ENCODE results near the gene CHMP4A. TPM values are rescaled to one million over a fixed set of nuclear protein-coding genes. Genes with fewer than 3 reads are reported as not detected.

Gene CHMP4A
- total RNA-seq, 1 experiment from 2014 or later, result 31.2 TPM

DNA sequence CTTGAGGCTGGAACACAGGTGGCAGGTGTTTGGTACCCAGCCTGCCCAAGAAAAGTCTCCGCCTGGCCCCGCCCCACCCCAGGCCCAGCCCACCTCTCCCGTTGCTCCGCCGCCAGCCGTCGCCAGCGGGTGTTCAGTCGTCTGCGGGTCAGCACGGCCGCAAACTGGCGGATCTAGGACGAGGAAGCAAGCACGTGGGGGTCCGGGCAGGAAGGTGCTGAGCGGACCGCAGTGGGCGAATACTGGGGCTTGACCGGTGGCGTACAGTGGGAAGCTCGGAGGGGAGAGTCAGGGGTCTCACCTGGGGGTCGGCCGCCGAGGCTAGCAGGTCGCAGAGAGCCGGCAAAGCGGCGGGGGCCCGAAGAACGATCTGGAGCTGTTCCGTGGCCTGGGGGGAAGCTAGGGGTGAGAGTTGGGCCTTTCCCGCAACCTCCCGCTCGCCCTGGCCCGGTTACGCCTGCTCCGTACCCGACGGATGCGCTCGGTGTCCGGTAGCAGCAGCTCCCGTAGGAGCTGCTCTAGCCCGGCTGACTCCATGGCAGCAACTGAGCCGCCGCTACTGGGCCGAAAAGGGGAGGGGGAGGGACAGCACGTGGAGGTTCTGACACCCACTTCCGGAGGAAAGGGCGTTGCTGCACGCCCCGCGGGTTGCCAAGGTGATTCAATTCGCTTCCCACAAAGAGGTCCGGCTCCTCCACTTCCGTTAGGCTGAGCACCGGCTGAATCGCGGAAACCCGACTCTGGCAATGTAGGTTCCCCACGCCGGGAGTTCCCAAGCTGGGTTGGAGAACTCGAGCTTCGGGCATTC is 24.8 kb downstream of the CHMP4A start, which contains the start of gene IPO4:
IPO4 (minus strand) TSS at position 566 of the 808 bp plus-strand sequence; CDS start at position 537, 29 bp downstream.
- POLR2A ChIA-PET (ENCODE audit: unreplicated experiment), result interaction anchor here (1.4 kb wide), 1 partner anchor 54 kb away, joined by 8 read pairs; the partner anchor contains the start of gene TINF2
- H3K9me2 ChIP-seq (ENCODE audit: insufficient read depth), result no peaks in the 10 kb centered on the region
- TSS peak; percentile 76 for BruUV-seq (replicated peaks)
- H3F3A ChIP-seq (ENCODE audit: insufficient read depth, low read depth), result peaks cover 3% of the 10 kb centered on the region; the same call in 1 of the 2 replicates
- TF ChIP-seq, protein P1, sequence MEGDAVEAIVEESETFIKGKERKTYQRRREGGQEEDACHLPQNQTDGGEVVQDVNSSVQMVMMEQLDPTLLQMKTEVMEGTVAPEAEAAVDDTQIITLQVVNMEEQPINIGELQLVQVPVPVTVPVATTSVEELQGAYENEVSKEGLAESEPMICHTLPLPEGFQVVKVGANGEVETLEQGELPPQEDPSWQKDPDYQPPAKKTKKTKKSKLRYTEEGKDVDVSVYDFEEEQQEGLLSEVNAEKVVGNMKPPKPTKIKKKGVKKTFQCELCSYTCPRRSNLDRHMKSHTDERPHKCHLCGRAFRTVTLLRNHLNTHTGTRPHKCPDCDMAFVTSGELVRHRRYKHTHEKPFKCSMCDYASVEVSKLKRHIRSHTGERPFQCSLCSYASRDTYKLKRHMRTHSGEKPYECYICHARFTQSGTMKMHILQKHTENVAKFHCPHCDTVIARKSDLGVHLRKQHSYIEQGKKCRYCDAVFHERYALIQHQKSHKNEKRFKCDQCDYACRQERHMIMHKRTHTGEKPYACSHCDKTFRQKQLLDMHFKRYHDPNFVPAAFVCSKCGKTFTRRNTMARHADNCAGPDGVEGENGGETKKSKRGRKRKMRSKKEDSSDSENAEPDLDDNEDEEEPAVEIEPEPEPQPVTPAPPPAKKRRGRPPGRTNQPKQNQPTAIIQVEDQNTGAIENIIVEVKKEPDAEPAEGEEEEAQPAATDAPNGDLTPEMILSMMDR (conservative IDR thresholded peaks at IDR 0.05), result no peak
- no peak for TF ChIP-seq EZH2 (IDR thresholded peaks at IDR 0.05; ENCODE audit: low read depth)
- H3K79me2 ChIP-seq (ENCODE audit: low read depth), result peaks cover 17% of the 10 kb centered on the region
- peak within 1 kb of the TSS; percentile 61 for H3K27ac ChIP-seq
- peak within 1 kb of the TSS; percentile 88 for H3K4me3 ChIP-seq
- H3K27me3 ChIP-seq (ENCODE audit: insufficient read depth, low read depth), result no peaks in the 10 kb centered on the region
- intact Hi-C loops (cut with micrococcal nuclease; ENCODE audit: unreplicated experiment), result loop anchor here (1.0 kb wide), 1 partner anchor 27 kb away; the partner anchor contains the start of gene IRF9
- CTCF ChIA-PET, result interaction anchor here (0.5 to 0.8 kb wide), 2 partner anchors 27 to 154 kb away, joined by 3 read pairs; partner anchors contain the start of gene IRF9
- H2AFZ ChIP-seq, result peak within 1 kb of the TSS; percentile 77
- peak within 1 kb of the TSS; percentile 93 for H3K4me2 ChIP-seq
- H3K4me1 ChIP-seq (replicated peaks; ENCODE audit: insufficient read depth), result peaks cover 11% of the 10 kb centered on the region
- no peaks in the 10 kb centered on the region for H3K9me3 ChIP-seq (ENCODE audit: insufficient read depth, low read depth)
- DNase-seq, result peak; percentile 86 to 87
- no peaks in the 10 kb centered on the region for H3K36me3 ChIP-seq (ENCODE audit: low read depth)
- no peaks in the 10 kb centered on the region for H4K20me1 ChIP-seq (ENCODE audit: insufficient read depth)

DNA sequence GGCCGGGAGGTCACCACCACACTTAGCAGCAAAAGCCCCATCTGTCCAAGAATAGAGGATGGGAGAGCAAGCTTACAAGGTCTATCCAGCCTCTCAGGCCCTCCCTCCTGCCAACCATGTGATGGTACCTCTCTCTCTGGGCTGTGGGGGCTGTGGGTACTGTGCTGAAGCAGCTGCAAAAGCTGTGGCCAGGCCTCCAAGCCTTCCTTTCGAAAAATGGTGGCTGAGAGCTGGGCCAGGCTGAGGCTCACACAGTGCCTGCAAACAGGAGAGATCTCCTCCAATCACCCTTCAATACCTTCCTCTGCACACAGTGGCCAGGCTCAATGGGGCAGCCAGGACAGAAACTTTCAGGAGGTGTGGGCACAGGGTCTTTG is 25.8 kb downstream of the CHMP4A start:
- Histone ChIP-seq H3K79me2 (ENCODE audit: low read depth) (peaks cover 17% of the 10 kb centered on the region), H3F3A (ENCODE audit: insufficient read depth, low read depth) (peaks cover 3% of the 10 kb centered on the region; the same call in 1 of the 2 replicates), H2AFZ (no peak overlapping the region), H3K4me2 (peak overlapping the region; percentile 93), H3K9me3 (ENCODE audit: insufficient read depth, low read depth) (no peaks in the 10 kb centered on the region), H3K4me3 (peak overlapping the region; percentile 88), H3K27ac (no peak overlapping the region), H3K4me1 (replicated peaks; ENCODE audit: insufficient read depth) (peaks cover 11% of the 10 kb centered on the region), H4K20me1 (ENCODE audit: insufficient read depth) (no peaks in the 10 kb centered on the region), H3K27me3 (ENCODE audit: insufficient read depth, low read depth) (no peaks in the 10 kb centered on the region), H3K36me3 (ENCODE audit: low read depth) (no peaks in the 10 kb centered on the region), H3K9me2 (ENCODE audit: insufficient read depth) (no peaks in the 10 kb centered on the region)
- ChIA-PET POLR2A (ENCODE audit: unreplicated experiment) (no interaction called here), CTCF (no interaction called here)
- no TSS peak for BruUV-seq (replicated peaks)
- intact Hi-C loops (cut with micrococcal nuclease; ENCODE audit: unreplicated experiment), result no loop called here
- TF ChIP-seq, protein P1 (conservative IDR thresholded peaks at IDR 0.05), result no peak
- no peak for TF ChIP-seq EZH2 (IDR thresholded peaks at IDR 0.05; ENCODE audit: low read depth)
- DNase-seq, result no peak

DNA sequence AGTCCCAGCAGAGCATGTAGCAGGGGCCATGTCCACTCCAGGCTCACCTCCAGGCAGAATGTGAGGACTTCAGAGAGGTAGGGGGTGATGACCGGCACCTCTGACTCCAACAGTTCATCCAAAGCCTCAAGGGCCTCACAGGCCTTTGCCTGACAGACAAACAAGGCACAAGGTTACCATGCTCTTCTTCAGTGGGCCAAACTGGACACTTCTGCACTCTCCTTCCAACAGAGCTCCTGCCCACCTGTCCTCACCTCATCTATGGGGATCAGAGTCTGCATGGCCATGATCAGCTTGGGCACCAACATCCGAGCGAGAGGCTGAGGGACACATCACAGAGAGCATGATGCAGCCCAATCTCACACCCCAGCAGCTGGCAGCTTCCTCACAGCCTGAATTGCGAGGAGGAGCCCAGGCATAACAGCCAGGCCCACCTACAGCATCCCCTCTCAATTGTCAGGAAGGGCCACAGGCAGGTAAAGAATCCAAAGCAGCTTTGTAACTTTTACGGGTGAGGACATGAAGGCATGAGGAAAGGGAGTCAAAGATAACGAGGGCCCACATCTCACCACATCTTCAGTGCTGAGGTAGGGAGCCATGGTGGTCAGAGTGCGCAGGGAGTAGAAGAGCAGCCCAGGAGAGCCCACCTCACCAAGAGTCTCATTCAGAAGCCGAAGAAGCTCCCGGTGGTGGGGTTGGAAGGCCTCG is 26.3 kb downstream of the CHMP4A start:
- H4K20me1 ChIP-seq (ENCODE audit: insufficient read depth), result no peaks in the 10 kb centered on the region
- ChIA-PET POLR2A (ENCODE audit: unreplicated experiment) (no interaction called here), CTCF (no interaction called here)
- H3K9me2 ChIP-seq (ENCODE audit: insufficient read depth), result no peaks in the 10 kb centered on the region
- peak overlapping the region; percentile 93; the same call in 1 of the 2 replicates for H3K4me2 ChIP-seq
- H3K9me3 ChIP-seq (ENCODE audit: insufficient read depth, low read depth), result no peaks in the 10 kb centered on the region
- DNase-seq, result no peak
- no peaks in the 10 kb centered on the region for H3K27me3 ChIP-seq (ENCODE audit: insufficient read depth, low read depth)
- no peak overlapping the region for H3K4me3 ChIP-seq
- no peak overlapping the region for H2AFZ ChIP-seq
- intact Hi-C loops (cut with micrococcal nuclease; ENCODE audit: unreplicated experiment), result no loop called here
- TF ChIP-seq EZH2 (IDR thresholded peaks at IDR 0.05; ENCODE audit: low read depth), result no peak
- TF ChIP-seq, protein P1 (conservative IDR thresholded peaks at IDR 0.05), result no peak
- no peaks in the 10 kb centered on the region for H3K36me3 ChIP-seq (ENCODE audit: low read depth)
- no peak overlapping the region for H3K27ac ChIP-seq
- peaks cover 3% of the 10 kb centered on the region; the same call in 1 of the 2 replicates for H3F3A ChIP-seq (ENCODE audit: insufficient read depth, low read depth)
- BruUV-seq (replicated peaks), result no TSS peak
- H3K79me2 ChIP-seq (ENCODE audit: low read depth), result peaks cover 14% of the 10 kb centered on the region
- peaks cover 11% of the 10 kb centered on the region for H3K4me1 ChIP-seq (replicated peaks; ENCODE audit: insufficient read depth)
